ENCODE data around the gene C22orf31. TPM values are rescaled to one million over a fixed set of nuclear protein-coding genes. Genes with fewer than 3 reads are reported as not detected.

The C22orf31 gene
- total and polyA plus RNA-seq, 2 experiments from 2014 or later: 0.36 TPM; not detected in 1

GRCh38 chr22:29011240-29012100 lies 50.2 kb downstream of the C22orf31 start:
- H3K36me3 Mint-ChIP-seq (ENCODE audit: low read depth): peaks cover 3% of the 10 kb centered on the region; the same call in 2 of the 3 replicates
- H3K9me2 ChIP-seq (ENCODE audit: insufficient read depth): no peaks in the 10 kb centered on the region
- peaks cover 57% of the 10 kb centered on the region for H3K4me1 Mint-ChIP-seq
- H3K27ac Mint-ChIP-seq: peak overlapping the region; percentile 69; the same call in 1 of the 2 replicates
- H3K9me3 Mint-ChIP-seq: no peaks in the 10 kb centered on the region
- ATAC-seq: peak; percentile 73
- peaks cover 71% of the 10 kb centered on the region for H3K79me2 ChIP-seq (replicated peaks; ENCODE audit: insufficient read depth)
- H3K36me3 ChIP-seq (ENCODE audit: insufficient read depth): no peaks in the 10 kb centered on the region
- peaks cover 9% of the 10 kb centered on the region for H3K27me3 Mint-ChIP-seq (ENCODE audit: insufficient read depth, low read depth, poor library complexity)
- 0 out of 2 replicates have a peak, but pooled peaks cover 3% of the 10 kb centered on the region for H3F3A ChIP-seq (replicated peaks; ENCODE audit: low read depth)
- TF ChIP-seq CTCF (conservative IDR thresholded peaks at IDR 0.05; ENCODE audit: low read depth in 2 of 2): no peak
- TF ChIP-seq POLR2AphosphoS5 (IDR thresholded peaks at IDR 0.05; ENCODE audit: low read depth): no peak
- TF ChIP-seq ETS1 (IDR thresholded peaks at IDR 0.05): no peak
- TF ChIP-seq NANOG (IDR thresholded peaks at IDR 0.05; ENCODE audit: borderline replicate concordance): no peak
- TF ChIP-seq CREB1 (CRISPR knock-in tag; IDR thresholded peaks at IDR 0.05; ENCODE audit: low read depth): no peak
- no peak for TF ChIP-seq JUNB (IDR thresholded peaks at IDR 0.05; ENCODE audit: unreplicated experiment)
- no peaks in the 10 kb centered on the region for H3K27me3 ChIP-seq (ENCODE audit: insufficient read depth)
- no peaks in the 10 kb centered on the region; the same call in 1 of the 2 replicates for H4K20me1 ChIP-seq (replicated peaks; ENCODE audit: insufficient read depth)
- peak overlapping the region; percentile 17; the same call in 1 of the 2 replicates for H3K27ac ChIP-seq (ENCODE audit: low read depth)
- 0 out of 2 replicates have a peak overlapping the region, but pooled peaks have one; percentile 8 for H3K4me2 ChIP-seq
- H3K4me1 ChIP-seq (ENCODE audit: insufficient read depth): peaks cover 46% of the 10 kb centered on the region
- peak; percentile 27 for DNase-seq (ENCODE audit: low spot score)
- no peak overlapping the region for H3K4me3 ChIP-seq
- H2AFZ ChIP-seq: no peak overlapping the region
- H3K4me3 Mint-ChIP-seq: no peak overlapping the region; the same call in 2 of the 3 replicates

GRCh38 chr22:29009148-29009547 lies 52.5 kb downstream of the C22orf31 start:
- peaks cover 54% of the 10 kb centered on the region for H3K4me1 ChIP-seq (ENCODE audit: insufficient read depth)
- DNase-seq (ENCODE audit: low spot score) (no peak), ATAC-seq (no peak)
- 0 out of 2 replicates have a peak overlapping the region, but pooled peaks have one; percentile 13 for H3K4me2 ChIP-seq
- TF ChIP-seq REST (IDR thresholded peaks at IDR 0.05; ENCODE audit: unreplicated experiment): no peak
- no peak for TF ChIP-seq ZNF331 (CRISPR knock-in tag; IDR thresholded peaks at IDR 0.05; ENCODE audit: low read depth)
- no peak for TF ChIP-seq ETS1 (IDR thresholded peaks at IDR 0.05)
- no peak for TF ChIP-seq CTCF (conservative IDR thresholded peaks at IDR 0.05; ENCODE audit: low read depth in 2 of 2)
- no peak for TF ChIP-seq STAT1 (IDR thresholded peaks at IDR 0.05; ENCODE audit: unreplicated experiment)
- H3K4me1 Mint-ChIP-seq: peaks cover 64% of the 10 kb centered on the region
- no peak overlapping the region; the same call in 2 of the 3 replicates for H3K4me3 Mint-ChIP-seq
- H3K27ac Mint-ChIP-seq: peak overlapping the region; percentile 20; the same call in 1 of the 2 replicates
- no peaks in the 10 kb centered on the region for H3K9me2 ChIP-seq (ENCODE audit: insufficient read depth)
- no peaks in the 10 kb centered on the region for H3K36me3 ChIP-seq (ENCODE audit: insufficient read depth)
- peaks cover 20% of the 10 kb centered on the region for H3K27me3 Mint-ChIP-seq (ENCODE audit: insufficient read depth, low read depth, poor library complexity)
- no peak overlapping the region for H3K4me3 ChIP-seq
- H3K27me3 ChIP-seq (ENCODE audit: insufficient read depth): no peaks in the 10 kb centered on the region
- H3K9me3 Mint-ChIP-seq: no peaks in the 10 kb centered on the region; the same call in 2 of the 3 replicates
- peak overlapping the region; percentile 29; the same call in 1 of the 2 replicates for H3K27ac ChIP-seq (ENCODE audit: low read depth)
- H4K20me1 ChIP-seq (replicated peaks; ENCODE audit: insufficient read depth): no peaks in the 10 kb centered on the region; the same call in 1 of the 2 replicates
- peaks cover 71% of the 10 kb centered on the region for H3K79me2 ChIP-seq (replicated peaks; ENCODE audit: insufficient read depth)
- H3F3A ChIP-seq (replicated peaks; ENCODE audit: low read depth): peaks cover 11% of the 10 kb centered on the region; the same call in 1 of the 2 replicates
- H3K36me3 Mint-ChIP-seq (ENCODE audit: low read depth): peaks cover 3% of the 10 kb centered on the region; the same call in 2 of the 3 replicates
- H2AFZ ChIP-seq: no peak overlapping the region
